ENCODE results near the gene C20orf173. TPM values are rescaled to one million over a fixed set of nuclear protein-coding genes. Genes with fewer than 3 reads are reported as not detected.

The C20orf173 gene
- polyA plus RNA-seq, 1 of the 3 experiments (the other 2 are of a cell fraction) = not detected

- TF ChIP-seq GATA2 (CRISPR knock-in tag; IDR thresholded peaks at IDR 0.05) (0 out of 2 replicates have a peak, but pooled peaks have one; percentile 13), MXI1 (IDR thresholded peaks at IDR 0.05; ENCODE audit: low read depth, low read length) (no peak)
- no peak overlapping the region for H2AFZ ChIP-seq (ENCODE audit: low read depth)
- 50% methylated on average over 1 of the region's 1 CpG for WGBS (ENCODE audit: low lambda C conversion rate)
- no peak overlapping the region for H3K4me2 ChIP-seq
- no peaks in the 10 kb centered on the region for H3K9me3 ChIP-seq
- no peak overlapping the region for H3K9ac ChIP-seq
- H3K9me2 ChIP-seq = no peaks in the 10 kb centered on the region
- H4K20me1 ChIP-seq (ENCODE audit: insufficient read depth) = no peaks in the 10 kb centered on the region
- no peak overlapping the region for H3K4me3 ChIP-seq (ENCODE audit: low read depth in 2 of 2, low read length in 1 of 2)
- H3K4me1 ChIP-seq (ENCODE audit: control insufficient read depth in 1 of 2, insufficient read depth in 2 of 2, low read depth in 1 of 2, low read length in 1 of 2) = peaks cover 7 to 14% of the 10 kb centered on the region in 2 experiments; a peak in 3 of 4 replicates
- peaks cover 4 to 7% of the 10 kb centered on the region in 2 experiments for H3K36me3 ChIP-seq (replicated peaks in 1 of 2; ENCODE audit: control insufficient read depth in 1 of 2, insufficient read depth in 2 of 2, low read length in 1 of 2)
- no peak for DNase-seq
- no peak overlapping the region for H3K27ac ChIP-seq (ENCODE audit: low read depth in 2 of 2, low read length in 1 of 2)
- ChIA-PET POLR2A (interaction anchor here (1.1 kb wide), 1 partner anchor 25 kb away, joined by 3 read pairs; the partner anchor contains the start of gene ERGIC3), CTCF (interaction anchor here (1.1 to 1.7 kb wide), 2 partner anchors 21 to 53 kb away, joined by 3 to 7 read pairs; no protein-coding TSS in a partner anchor)
- H3F3A ChIP-seq (replicated peaks; ENCODE audit: insufficient read depth) = peaks cover 10% of the 10 kb centered on the region
- no peaks in the 10 kb centered on the region for H3K27me3 ChIP-seq (ENCODE audit: insufficient read depth)
- no peaks in the 10 kb centered on the region for H3K79me2 ChIP-seq (ENCODE audit: insufficient read depth)
Observed at GRCh38 chr20:35517125-35517524, 12.3 kb downstream of the C20orf173 start.

DNA sequence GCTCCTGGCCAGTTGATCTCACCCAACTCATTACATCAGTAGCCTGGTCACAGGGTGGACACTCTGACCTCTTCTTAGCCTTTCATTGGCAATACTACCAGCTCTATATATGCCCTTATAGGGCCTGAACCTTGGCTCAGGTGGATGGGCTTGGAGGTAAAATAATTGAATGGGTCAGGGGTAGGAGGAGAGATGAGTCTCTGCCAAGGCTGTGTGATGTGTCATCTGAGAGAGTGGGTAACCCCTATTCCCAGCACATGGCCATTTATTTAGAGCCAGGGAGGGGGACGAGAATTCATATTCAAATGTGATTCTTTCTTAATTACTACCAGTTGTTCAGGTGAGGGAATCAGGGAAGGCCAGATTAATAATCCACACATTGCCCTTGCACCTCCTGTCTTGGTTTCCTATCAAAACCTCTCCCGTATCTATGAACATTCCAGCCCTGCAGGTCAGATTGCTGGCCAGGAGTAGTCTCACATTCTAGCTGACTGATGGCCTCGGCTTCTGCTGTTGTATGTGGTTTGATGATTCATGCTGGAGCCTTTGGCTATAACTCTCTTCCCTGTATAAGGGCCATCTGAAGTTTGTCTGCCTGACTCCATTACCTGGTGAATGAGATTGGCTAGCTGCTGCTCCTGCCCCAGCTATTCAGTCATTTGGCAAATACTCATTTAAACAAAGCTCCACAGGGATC lies 13.4 kb downstream of the C20orf173 start:
- Histone ChIP-seq H3K36me3 (replicated peaks in 1 of 2; ENCODE audit: control insufficient read depth in 1 of 2, insufficient read depth in 2 of 2, low read length in 1 of 2) (peaks cover 12 to 15% of the 10 kb centered on the region in 2 experiments), H3F3A (replicated peaks; ENCODE audit: insufficient read depth) (peaks cover 10% of the 10 kb centered on the region), H3K4me1 (ENCODE audit: control insufficient read depth in 1 of 2, insufficient read depth in 2 of 2, low read depth in 1 of 2, low read length in 1 of 2) (peaks cover 7 to 14% of the 10 kb centered on the region in 2 experiments; a peak in 3 of 4 replicates), H3K4me2 (peak overlapping the region; percentile 29), H3K27ac (ENCODE audit: low read depth in 2 of 2, low read length in 1 of 2) (peak overlapping the region in 1 of 2 experiments; percentile 47; a peak in 2 of 4 replicates), H3K9me3 (no peaks in the 10 kb centered on the region), H3K27me3 (ENCODE audit: insufficient read depth) (no peaks in the 10 kb centered on the region), H3K79me2 (ENCODE audit: insufficient read depth) (no peaks in the 10 kb centered on the region), H4K20me1 (ENCODE audit: insufficient read depth) (no peaks in the 10 kb centered on the region), H3K4me3 (ENCODE audit: low read depth in 2 of 2, low read length in 1 of 2) (no peak overlapping the region), H2AFZ (ENCODE audit: low read depth) (no peak overlapping the region), H3K9ac (no peak overlapping the region), H3K9me2 (no peaks in the 10 kb centered on the region)
- 33% methylated on average over 3 of the region's 3 CpGs for WGBS (ENCODE audit: low lambda C conversion rate)
- ChIA-PET CTCF (interaction anchor here (0.6 to 1.7 kb wide), 3 partner anchors 20 to 52 kb away, joined by 3 to 6 read pairs (median 3); no protein-coding TSS in a partner anchor), POLR2A (interaction anchor here (1.3 kb wide), 1 partner anchor 26 kb away, joined by 3 read pairs; the partner anchor contains the start of gene ERGIC3)
- DNase-seq = no peak
- TF ChIP-seq MXI1 (IDR thresholded peaks at IDR 0.05; ENCODE audit: low read depth, low read length) (no peak), JUND (IDR thresholded peaks at IDR 0.05) (peak; percentile 86), EP300 (IDR thresholded peaks at IDR 0.05; ENCODE audit: borderline replicate concordance in 1 of 2, low read depth in 1 of 2, low read length in 1 of 2) (peak in 1 of 2 experiments; percentile 38; a peak in 1 of 4 replicates), POLR2AphosphoS5 (IDR thresholded peaks at IDR 0.05; ENCODE audit: low read depth, low read length) (no peak), TAF1 (IDR thresholded peaks at IDR 0.05; ENCODE audit: borderline replicate concordance, low read depth, low read length) (no peak), MEF2A (IDR thresholded peaks at IDR 0.05; ENCODE audit: borderline replicate concordance, low read depth) (no peak), NFIC (IDR thresholded peaks at IDR 0.05; ENCODE audit: borderline replicate concordance) (peak; percentile 65), USF2 (IDR thresholded peaks at IDR 0.05; ENCODE audit: borderline replicate concordance, low read depth, low read length) (no peak), FOSL2 (IDR thresholded peaks at IDR 0.05; ENCODE audit: borderline replicate concordance, low read depth) (peak; percentile 86), CHD2 (IDR thresholded peaks at IDR 0.05; ENCODE audit: low read length, partially characterized antibody) (no peak), EZH2phosphoT487 (IDR thresholded peaks at IDR 0.05; ENCODE audit: borderline replicate concordance, low read depth) (no peak)
- TF ChIP-seq, protein P1, sequence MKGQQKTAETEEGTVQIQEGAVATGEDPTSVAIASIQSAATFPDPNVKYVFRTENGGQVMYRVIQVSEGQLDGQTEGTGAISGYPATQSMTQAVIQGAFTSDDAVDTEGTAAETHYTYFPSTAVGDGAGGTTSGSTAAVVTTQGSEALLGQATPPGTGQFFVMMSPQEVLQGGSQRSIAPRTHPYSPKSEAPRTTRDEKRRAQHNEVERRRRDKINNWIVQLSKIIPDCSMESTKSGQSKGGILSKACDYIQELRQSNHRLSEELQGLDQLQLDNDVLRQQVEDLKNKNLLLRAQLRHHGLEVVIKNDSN (IDR thresholded peaks at IDR 0.05; ENCODE audit: borderline replicate concordance, low read depth) = no peak
- TF ChIP-seq, protein P2, sequence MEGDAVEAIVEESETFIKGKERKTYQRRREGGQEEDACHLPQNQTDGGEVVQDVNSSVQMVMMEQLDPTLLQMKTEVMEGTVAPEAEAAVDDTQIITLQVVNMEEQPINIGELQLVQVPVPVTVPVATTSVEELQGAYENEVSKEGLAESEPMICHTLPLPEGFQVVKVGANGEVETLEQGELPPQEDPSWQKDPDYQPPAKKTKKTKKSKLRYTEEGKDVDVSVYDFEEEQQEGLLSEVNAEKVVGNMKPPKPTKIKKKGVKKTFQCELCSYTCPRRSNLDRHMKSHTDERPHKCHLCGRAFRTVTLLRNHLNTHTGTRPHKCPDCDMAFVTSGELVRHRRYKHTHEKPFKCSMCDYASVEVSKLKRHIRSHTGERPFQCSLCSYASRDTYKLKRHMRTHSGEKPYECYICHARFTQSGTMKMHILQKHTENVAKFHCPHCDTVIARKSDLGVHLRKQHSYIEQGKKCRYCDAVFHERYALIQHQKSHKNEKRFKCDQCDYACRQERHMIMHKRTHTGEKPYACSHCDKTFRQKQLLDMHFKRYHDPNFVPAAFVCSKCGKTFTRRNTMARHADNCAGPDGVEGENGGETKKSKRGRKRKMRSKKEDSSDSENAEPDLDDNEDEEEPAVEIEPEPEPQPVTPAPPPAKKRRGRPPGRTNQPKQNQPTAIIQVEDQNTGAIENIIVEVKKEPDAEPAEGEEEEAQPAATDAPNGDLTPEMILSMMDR (IDR thresholded peaks at IDR 0.05) = no peak
- TF ChIP-seq, protein P3, sequence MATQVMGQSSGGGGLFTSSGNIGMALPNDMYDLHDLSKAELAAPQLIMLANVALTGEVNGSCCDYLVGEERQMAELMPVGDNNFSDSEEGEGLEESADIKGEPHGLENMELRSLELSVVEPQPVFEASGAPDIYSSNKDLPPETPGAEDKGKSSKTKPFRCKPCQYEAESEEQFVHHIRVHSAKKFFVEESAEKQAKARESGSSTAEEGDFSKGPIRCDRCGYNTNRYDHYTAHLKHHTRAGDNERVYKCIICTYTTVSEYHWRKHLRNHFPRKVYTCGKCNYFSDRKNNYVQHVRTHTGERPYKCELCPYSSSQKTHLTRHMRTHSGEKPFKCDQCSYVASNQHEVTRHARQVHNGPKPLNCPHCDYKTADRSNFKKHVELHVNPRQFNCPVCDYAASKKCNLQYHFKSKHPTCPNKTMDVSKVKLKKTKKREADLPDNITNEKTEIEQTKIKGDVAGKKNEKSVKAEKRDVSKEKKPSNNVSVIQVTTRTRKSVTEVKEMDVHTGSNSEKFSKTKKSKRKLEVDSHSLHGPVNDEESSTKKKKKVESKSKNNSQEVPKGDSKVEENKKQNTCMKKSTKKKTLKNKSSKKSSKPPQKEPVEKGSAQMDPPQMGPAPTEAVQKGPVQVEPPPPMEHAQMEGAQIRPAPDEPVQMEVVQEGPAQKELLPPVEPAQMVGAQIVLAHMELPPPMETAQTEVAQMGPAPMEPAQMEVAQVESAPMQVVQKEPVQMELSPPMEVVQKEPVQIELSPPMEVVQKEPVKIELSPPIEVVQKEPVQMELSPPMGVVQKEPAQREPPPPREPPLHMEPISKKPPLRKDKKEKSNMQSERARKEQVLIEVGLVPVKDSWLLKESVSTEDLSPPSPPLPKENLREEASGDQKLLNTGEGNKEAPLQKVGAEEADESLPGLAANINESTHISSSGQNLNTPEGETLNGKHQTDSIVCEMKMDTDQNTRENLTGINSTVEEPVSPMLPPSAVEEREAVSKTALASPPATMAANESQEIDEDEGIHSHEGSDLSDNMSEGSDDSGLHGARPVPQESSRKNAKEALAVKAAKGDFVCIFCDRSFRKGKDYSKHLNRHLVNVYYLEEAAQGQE (IDR thresholded peaks at IDR 0.05; ENCODE audit: low read depth, low read length) = no peak
- TF ChIP-seq, protein P4, sequence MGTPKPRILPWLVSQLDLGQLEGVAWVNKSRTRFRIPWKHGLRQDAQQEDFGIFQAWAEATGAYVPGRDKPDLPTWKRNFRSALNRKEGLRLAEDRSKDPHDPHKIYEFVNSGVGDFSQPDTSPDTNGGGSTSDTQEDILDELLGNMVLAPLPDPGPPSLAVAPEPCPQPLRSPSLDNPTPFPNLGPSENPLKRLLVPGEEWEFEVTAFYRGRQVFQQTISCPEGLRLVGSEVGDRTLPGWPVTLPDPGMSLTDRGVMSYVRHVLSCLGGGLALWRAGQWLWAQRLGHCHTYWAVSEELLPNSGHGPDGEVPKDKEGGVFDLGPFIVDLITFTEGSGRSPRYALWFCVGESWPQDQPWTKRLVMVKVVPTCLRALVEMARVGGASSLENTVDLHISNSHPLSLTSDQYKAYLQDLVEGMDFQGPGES (IDR thresholded peaks at IDR 0.05; ENCODE audit: low read depth, low read length) = no peak
